ENCODE results near the gene AIG1.
"Not testable (repeated sequence)": the region's sequence is repeated elsewhere in the genome, so short reads cannot be mapped to it uniquely, and the experiment has no call there.

AIG1 gene

DNA sequence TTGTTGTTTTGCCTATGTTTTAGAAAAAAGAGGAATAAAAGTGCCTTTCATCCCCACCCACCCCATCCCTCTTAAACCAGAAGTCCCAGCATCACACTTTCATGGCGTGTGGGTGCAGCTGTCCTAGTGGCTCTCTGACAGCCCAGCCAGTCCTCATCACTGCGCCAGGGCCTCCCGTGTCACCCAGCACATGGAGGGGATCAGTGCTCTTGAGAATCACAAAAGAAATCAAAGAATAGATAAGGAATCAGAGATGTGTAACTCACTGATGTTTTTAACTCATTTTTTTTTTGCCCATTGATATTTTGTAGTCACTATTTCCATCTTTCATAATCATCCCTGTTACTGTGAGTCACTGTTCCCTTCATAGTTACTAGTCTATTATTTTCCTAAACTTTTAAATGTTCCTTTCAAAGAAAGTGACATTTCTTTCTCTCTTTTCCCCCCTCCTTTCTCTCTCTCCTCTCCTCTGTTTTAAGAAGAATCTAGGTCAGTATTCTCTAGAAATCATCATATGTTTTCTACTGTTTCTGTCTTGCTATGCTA, 78.6 kb downstream of the AIG1 start:
- no peak overlapping the region for H3K4me3 ChIP-seq (replicated peaks; ENCODE audit: low read depth, low read length)
- TF ChIP-seq, protein P1, sequence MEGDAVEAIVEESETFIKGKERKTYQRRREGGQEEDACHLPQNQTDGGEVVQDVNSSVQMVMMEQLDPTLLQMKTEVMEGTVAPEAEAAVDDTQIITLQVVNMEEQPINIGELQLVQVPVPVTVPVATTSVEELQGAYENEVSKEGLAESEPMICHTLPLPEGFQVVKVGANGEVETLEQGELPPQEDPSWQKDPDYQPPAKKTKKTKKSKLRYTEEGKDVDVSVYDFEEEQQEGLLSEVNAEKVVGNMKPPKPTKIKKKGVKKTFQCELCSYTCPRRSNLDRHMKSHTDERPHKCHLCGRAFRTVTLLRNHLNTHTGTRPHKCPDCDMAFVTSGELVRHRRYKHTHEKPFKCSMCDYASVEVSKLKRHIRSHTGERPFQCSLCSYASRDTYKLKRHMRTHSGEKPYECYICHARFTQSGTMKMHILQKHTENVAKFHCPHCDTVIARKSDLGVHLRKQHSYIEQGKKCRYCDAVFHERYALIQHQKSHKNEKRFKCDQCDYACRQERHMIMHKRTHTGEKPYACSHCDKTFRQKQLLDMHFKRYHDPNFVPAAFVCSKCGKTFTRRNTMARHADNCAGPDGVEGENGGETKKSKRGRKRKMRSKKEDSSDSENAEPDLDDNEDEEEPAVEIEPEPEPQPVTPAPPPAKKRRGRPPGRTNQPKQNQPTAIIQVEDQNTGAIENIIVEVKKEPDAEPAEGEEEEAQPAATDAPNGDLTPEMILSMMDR (IDR thresholded peaks at IDR 0.05; ENCODE audit: low read depth, low read length, missing control alignments), result no peak
- DNase-seq (ENCODE audit: extremely low read depth, low read depth), result no peak

DNA sequence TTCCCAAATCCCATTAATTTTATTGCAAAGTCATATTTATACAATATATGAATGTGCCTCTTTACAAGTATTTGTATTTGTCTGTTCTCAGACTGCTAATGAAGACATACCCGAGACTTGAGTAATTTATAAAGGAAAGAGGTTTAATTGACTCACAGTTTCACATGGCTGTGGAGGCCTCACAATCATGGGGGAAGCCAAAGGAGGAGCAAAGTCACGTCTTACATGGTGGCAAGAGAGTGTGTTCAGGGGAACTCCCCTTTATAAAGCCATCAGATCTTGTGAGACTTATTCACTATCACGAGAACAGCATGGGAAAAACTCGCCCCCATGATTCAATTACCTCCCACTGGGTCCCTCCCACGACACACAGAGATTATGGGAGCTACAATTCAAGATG, 79.2 kb downstream of the AIG1 start:
- not testable (repeated sequence) for DNase-seq (ENCODE audit: extremely low read depth, low read depth); H3K4me3 ChIP-seq (replicated peaks; ENCODE audit: low read depth, low read length)

DNA sequence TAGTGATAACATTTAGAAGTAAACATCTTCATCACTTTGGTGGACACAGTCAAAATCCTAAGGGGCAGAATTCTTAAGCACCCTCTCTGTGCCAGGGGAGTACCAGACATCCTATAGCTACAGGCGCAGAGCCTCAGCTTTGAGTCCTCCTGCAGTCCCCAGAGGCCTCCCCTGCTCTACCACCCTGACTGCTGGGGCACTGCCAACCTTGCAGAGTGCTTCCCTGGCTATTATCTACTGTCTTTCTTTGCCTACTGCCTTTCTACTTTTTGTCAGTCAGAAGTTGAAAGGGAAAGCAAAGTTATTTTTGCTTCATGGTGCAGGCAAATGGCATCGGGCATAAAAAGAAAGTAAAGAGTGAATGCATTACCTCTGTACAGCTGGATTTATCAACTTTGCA, 80.1 kb downstream of the AIG1 start:
- no peak overlapping the region for H3K4me3 ChIP-seq (replicated peaks; ENCODE audit: low read depth, low read length)
- DNase-seq (ENCODE audit: extremely low read depth, low read depth), result no peak
- TF ChIP-seq, protein P1 (IDR thresholded peaks at IDR 0.05; ENCODE audit: low read depth, low read length, missing control alignments), result no peak

DNA sequence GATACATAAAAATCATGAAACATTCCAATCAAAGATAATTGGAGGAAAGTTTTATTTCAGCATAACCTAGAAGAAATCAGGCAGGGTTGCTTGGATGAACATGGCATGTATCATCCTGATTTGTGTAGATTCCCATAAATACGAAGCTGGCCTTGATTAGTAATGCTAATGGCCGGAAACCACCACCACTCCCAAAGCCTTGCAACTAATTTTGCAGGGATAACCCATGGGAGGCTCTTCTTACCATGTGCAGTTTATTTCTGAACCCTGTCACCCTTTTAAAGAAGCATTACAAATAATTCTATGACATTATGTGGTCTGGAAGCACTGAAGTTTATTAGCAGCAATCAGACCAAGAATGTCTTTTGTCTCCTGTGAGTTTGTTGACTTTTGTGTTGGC, 80.8 kb downstream of the AIG1 start:
- no peak overlapping the region for H3K4me3 ChIP-seq (replicated peaks; ENCODE audit: low read depth, low read length)
- TF ChIP-seq, protein P1 (IDR thresholded peaks at IDR 0.05; ENCODE audit: low read depth, low read length, missing control alignments), result no peak
- peak; percentile 90 for DNase-seq (ENCODE audit: extremely low read depth, low read depth)

DNA sequence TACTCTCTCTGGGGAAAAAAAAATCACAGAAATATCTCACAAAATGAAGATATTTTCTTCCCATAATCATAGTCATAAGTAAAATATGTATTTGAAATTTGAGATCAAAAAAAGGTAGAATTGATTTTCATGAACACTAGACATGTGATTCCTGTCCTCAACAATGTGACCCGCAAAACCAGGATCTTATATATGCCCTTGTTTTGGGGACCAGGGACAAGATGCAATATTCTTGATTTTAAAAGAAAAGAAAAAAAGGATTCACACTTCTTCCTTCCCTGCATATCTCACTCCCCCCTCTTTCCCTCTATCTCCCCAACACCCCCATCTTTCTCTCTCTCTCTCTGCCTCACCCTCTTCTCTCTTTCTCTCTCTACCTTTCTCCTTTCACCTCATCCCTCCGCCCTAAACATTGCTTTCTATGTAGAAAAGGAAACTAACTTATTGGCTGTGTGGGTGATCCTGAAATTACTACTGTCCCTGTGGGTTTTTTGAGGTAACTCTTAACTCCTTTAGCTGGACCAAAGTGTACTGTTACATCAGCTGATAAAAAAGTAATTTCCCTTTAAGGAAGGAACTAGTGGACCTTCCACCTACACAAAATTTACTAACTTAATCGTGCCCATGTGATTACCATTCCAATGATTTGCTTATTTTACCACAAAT, 85.6 kb downstream of the AIG1 start:
- H3K4me3 ChIP-seq (replicated peaks; ENCODE audit: low read depth, low read length), result no peak overlapping the region
- TF ChIP-seq, protein P1 (IDR thresholded peaks at IDR 0.05; ENCODE audit: low read depth, low read length, missing control alignments), result no peak
- DNase-seq (ENCODE audit: extremely low read depth, low read depth), result no peak

DNA sequence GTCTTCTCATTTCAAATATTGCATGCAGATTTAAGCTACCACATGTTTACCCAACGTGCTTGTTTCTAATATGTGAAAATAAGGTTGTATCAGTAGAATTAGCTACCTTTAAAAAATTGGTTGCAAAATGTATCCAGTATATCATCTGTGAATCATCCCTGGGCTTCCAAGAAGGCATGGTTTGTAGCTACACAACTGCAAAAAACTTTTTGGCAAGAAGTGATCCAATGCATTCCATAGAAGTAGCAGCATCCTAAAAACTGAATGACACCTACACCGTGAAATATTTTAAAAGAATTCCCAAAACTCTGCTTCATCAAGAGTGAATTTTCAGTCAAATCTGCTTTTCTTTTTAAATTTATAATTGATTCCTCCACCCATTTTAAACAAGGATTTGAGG, 89.1 kb downstream of the AIG1 start:
- H3K4me3 ChIP-seq (replicated peaks; ENCODE audit: low read depth, low read length), result no peak overlapping the region
- no peak for DNase-seq (ENCODE audit: extremely low read depth, low read depth)
- TF ChIP-seq, protein P1 (IDR thresholded peaks at IDR 0.05; ENCODE audit: low read depth, low read length, missing control alignments), result no peak

DNA sequence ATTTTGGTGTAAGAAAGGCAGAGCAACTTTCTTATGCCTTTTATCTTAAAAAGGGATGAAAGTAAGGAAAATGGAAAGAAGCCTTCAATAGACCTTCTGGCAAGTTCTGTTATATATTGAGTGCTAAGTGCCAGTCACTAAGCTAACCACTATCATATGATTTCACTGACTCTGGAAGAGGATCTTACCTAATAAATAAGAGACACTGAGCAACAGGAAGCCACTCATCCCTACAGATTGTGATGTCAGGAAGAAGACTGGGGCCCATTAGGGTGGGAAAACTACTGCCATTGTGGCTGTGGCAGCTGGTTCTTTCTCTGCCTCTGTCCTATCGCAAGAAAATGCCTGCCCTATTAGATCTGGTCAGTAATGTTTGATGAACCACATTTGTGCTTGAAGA, 89.6 kb downstream of the AIG1 start:
- H3K4me3 ChIP-seq (replicated peaks; ENCODE audit: low read depth, low read length), result no peak overlapping the region
- DNase-seq (ENCODE audit: extremely low read depth, low read depth), result no peak
- TF ChIP-seq, protein P1 (IDR thresholded peaks at IDR 0.05; ENCODE audit: low read depth, low read length, missing control alignments), result no peak

Data from HFF-Myc (cell line).